Karpas-422 (cell line): ENCODE data around the gene CHST13. TPM values are rescaled to one million over a fixed set of nuclear protein-coding genes. Genes with fewer than 3 reads are reported as not detected.

ENCODE experiments used
- DNase-seq: peaks from one replicate; pipeline ENCODE4 v3.0.0-alpha.2; 2015
- H2AFZ ChIP-seq: fragments of 200-600 bp; sonication (generic); 2 replicates; pipeline ENCODE4 v1.6.1; 2014; ENCODE audit warnings: antibody characterized with exemption, low read length, mixed read lengths
- H3K27ac ChIP-seq: fragments of 200-600 bp; sonication (generic); 2 replicates; pipeline ENCODE4 v1.5.1; 2014; ENCODE audit warnings: mild to moderate bottlenecking, low read length, moderate library complexity
- H3K27me3 ChIP-seq: fragments of 200-600 bp; sonication (generic); 2 replicates; pipeline ENCODE4 v1.6.1; 2014; ENCODE audit warnings: low read length, mixed read lengths
- H3K36me3 ChIP-seq: fragments of 200-600 bp; sonication (generic); 2 replicates; pipeline ENCODE4 v1.6.1; 2014; ENCODE audit warnings: low read length, mixed read lengths; ENCODE audit not compliant: insufficient read depth
- H3K4me1 ChIP-seq: fragments of 200-600 bp; sonication (generic); 2 replicates; pipeline ENCODE4 v1.6.1; 2014; ENCODE audit warnings: mild to moderate bottlenecking, low read length, mixed read lengths
- H3K4me2 ChIP-seq: fragments of 200-600 bp; sonication (generic); 2 replicates; pipeline ENCODE4 v1.6.1; 2014; ENCODE audit warnings: low read length, low read depth, mild to moderate bottlenecking; ENCODE audit not compliant: poor library complexity, severe bottlenecking
- H3K4me3 ChIP-seq: fragments of 200-600 bp; sonication (generic); 2 replicates; pipeline ENCODE4 v1.5.1; 2014; ENCODE audit warnings: mild to moderate bottlenecking, antibody characterized with exemption, low read length, mixed read lengths
- H3K79me2 ChIP-seq: fragments of 200-600 bp; sonication (generic); 2 replicates; pipeline ENCODE4 v1.6.1; 2014; ENCODE audit warnings: mild to moderate bottlenecking, low read length, mixed read lengths
- H3K9ac ChIP-seq: fragments of 200-600 bp; sonication (generic); 2 replicates; pipeline ENCODE4 v1.6.0; 2014; ENCODE audit warnings: low read length
- H3K9me2 ChIP-seq: fragments of 200-600 bp; sonication (generic), shearing (Covaris generic); replicated peaks from 2 replicates; pipeline ENCODE4 v1.6.0; 2014; ENCODE audit warnings: mild to moderate bottlenecking, low read length, moderate library complexity; ENCODE audit not compliant: insufficient read depth
- H3K9me3 ChIP-seq: fragments of 300-700, 200-600 bp; sonication (generic); 2 replicates; pipeline ENCODE4 v1.6.1; 2014; ENCODE audit warnings: low read length, mixed read lengths
- H4K20me1 ChIP-seq: fragments of 200-600 bp; sonication (generic); 2 replicates; pipeline ENCODE4 v1.6.1; 2014; ENCODE audit warnings: mild to moderate bottlenecking, antibody characterized with exemption, low read length, low read depth; ENCODE audit not compliant: insufficient read depth
- total RNA-seq: library from RNA; depleted of rRNA; stranded (reverse); fragments of >200 nt; shearing (Covaris generic); gene quantifications from 2 replicates; pipeline ENCODE4 v1.2.3, GENCODE V29; 2014; ENCODE audit warnings: low replicate concordance

CHST13 gene
- total RNA-seq, 1 experiment from 2014 or later = not detected

GRCh38 chr3:126509597-126510307 lies 14.2 kb upstream of the CHST13 start:
- Histone ChIP-seq H3K79me2 (no peaks in the 10 kb centered on the region), H2AFZ (no peak overlapping the region), H4K20me1 (no peaks in the 10 kb centered on the region), H3K36me3 (no peaks in the 10 kb centered on the region), H3K4me2 (no peak overlapping the region), H3K9me2 (no peaks in the 10 kb centered on the region), H3K4me3 (no peak overlapping the region), H3K9ac (no peak overlapping the region), H3K9me3 (no peaks in the 10 kb centered on the region), H3K27me3 (no peaks in the 10 kb centered on the region), H3K27ac (no peak overlapping the region), H3K4me1 (no peaks in the 10 kb centered on the region)
- DNase-seq = no peak

- Histone ChIP-seq H3K4me2 (no peak overlapping the region), H3K27ac (no peak overlapping the region)
These were observed 13.5 kb upstream of the CHST13 start for GRCh38 chr3:126510308-126510910.

GRCh38 chr3:126511291-126511690 lies 12.7 kb upstream of the CHST13 start:
- no peaks in the 10 kb centered on the region for H4K20me1 ChIP-seq
- no peak overlapping the region for H3K4me2 ChIP-seq
- no peaks in the 10 kb centered on the region for H3K27me3 ChIP-seq
- H3K9me3 ChIP-seq = no peaks in the 10 kb centered on the region
- no peaks in the 10 kb centered on the region for H3K79me2 ChIP-seq
- no peaks in the 10 kb centered on the region for H3K9me2 ChIP-seq
- H3K36me3 ChIP-seq = no peaks in the 10 kb centered on the region
- H3K4me3 ChIP-seq = no peak overlapping the region
- DNase-seq = no peak
- no peak overlapping the region for H2AFZ ChIP-seq
- no peak overlapping the region for H3K9ac ChIP-seq
- no peaks in the 10 kb centered on the region for H3K4me1 ChIP-seq
- no peak overlapping the region for H3K27ac ChIP-seq

More at GRCh38 chr3:126510308-126510910, 13.5 kb upstream of the CHST13 start:
- H3K9ac ChIP-seq = no peak overlapping the region
- H3K4me3 ChIP-seq = no peak overlapping the region
- H4K20me1 ChIP-seq = no peaks in the 10 kb centered on the region
- H3K9me2 ChIP-seq = no peaks in the 10 kb centered on the region
- no peaks in the 10 kb centered on the region for H3K79me2 ChIP-seq
- H3K9me3 ChIP-seq = no peaks in the 10 kb centered on the region
- H3K4me1 ChIP-seq = no peaks in the 10 kb centered on the region
- H3K36me3 ChIP-seq = no peaks in the 10 kb centered on the region
- DNase-seq = no peak
- no peak overlapping the region for H2AFZ ChIP-seq
- H3K27me3 ChIP-seq = no peaks in the 10 kb centered on the region

- no peak overlapping the region for H3K4me3 ChIP-seq
- H3K9me3 ChIP-seq = no peaks in the 10 kb centered on the region
- H3K27me3 ChIP-seq = no peaks in the 10 kb centered on the region
- no peak overlapping the region for H2AFZ ChIP-seq
- DNase-seq = no peak
- H3K4me1 ChIP-seq = no peaks in the 10 kb centered on the region
- H3K36me3 ChIP-seq = no peaks in the 10 kb centered on the region
- no peaks in the 10 kb centered on the region for H3K9me2 ChIP-seq
- no peaks in the 10 kb centered on the region for H3K79me2 ChIP-seq
- H3K27ac ChIP-seq = no peak overlapping the region
- no peaks in the 10 kb centered on the region for H4K20me1 ChIP-seq
- no peak overlapping the region for H3K9ac ChIP-seq
- no peak overlapping the region for H3K4me2 ChIP-seq
These were observed 11.9 kb upstream of the CHST13 start for GRCh38 chr3:126512026-126512425.

- H3K79me2 ChIP-seq = no peaks in the 10 kb centered on the region
- no peaks in the 10 kb centered on the region for H3K4me1 ChIP-seq
- no peak overlapping the region for H3K27ac ChIP-seq
- H3K36me3 ChIP-seq = no peaks in the 10 kb centered on the region
- H3K4me2 ChIP-seq = no peak overlapping the region
- H3K9ac ChIP-seq = no peak overlapping the region
- H3K27me3 ChIP-seq = no peaks in the 10 kb centered on the region
- no peaks in the 10 kb centered on the region for H4K20me1 ChIP-seq
- no peak overlapping the region for H3K4me3 ChIP-seq
- H3K9me2 ChIP-seq = no peaks in the 10 kb centered on the region
- H3K9me3 ChIP-seq = no peaks in the 10 kb centered on the region
- no peak for DNase-seq
- H2AFZ ChIP-seq = no peak overlapping the region
These were observed 10.9 kb upstream of the CHST13 start for GRCh38 chr3:126512916-126513650.

- Histone ChIP-seq H3K9ac (no peak overlapping the region), H3K9me3 (no peaks in the 10 kb centered on the region), H3K27me3 (no peaks in the 10 kb centered on the region), H3K36me3 (no peaks in the 10 kb centered on the region), H3K4me1 (no peaks in the 10 kb centered on the region), H3K9me2 (no peaks in the 10 kb centered on the region), H3K27ac (no peak overlapping the region), H4K20me1 (no peaks in the 10 kb centered on the region), H2AFZ (no peak overlapping the region), H3K4me2 (no peak overlapping the region), H3K4me3 (no peak overlapping the region), H3K79me2 (no peaks in the 10 kb centered on the region)
- DNase-seq = no peak
These were observed 9.8 kb upstream of the CHST13 start for GRCh38 chr3:126514161-126514560.

GRCh38 chr3:126515066-126515706 lies 8.8 kb upstream of the CHST13 start:
- H3K79me2 ChIP-seq = no peaks in the 10 kb centered on the region
- H3K9me2 ChIP-seq = no peaks in the 10 kb centered on the region
- H3K4me3 ChIP-seq = no peak overlapping the region
- no peaks in the 10 kb centered on the region for H3K36me3 ChIP-seq
- no peaks in the 10 kb centered on the region for H3K4me1 ChIP-seq
- no peak overlapping the region for H2AFZ ChIP-seq
- DNase-seq = no peak
- H4K20me1 ChIP-seq = no peaks in the 10 kb centered on the region
- no peak overlapping the region for H3K4me2 ChIP-seq
- no peak overlapping the region for H3K9ac ChIP-seq
- H3K27me3 ChIP-seq = no peaks in the 10 kb centered on the region
- no peak overlapping the region for H3K27ac ChIP-seq
- H3K9me3 ChIP-seq = no peaks in the 10 kb centered on the region
